WTC11 (cell line): ENCODE results near the gene CDHR5. TPM values are rescaled to one million over a fixed set of nuclear protein-coding genes. Genes with fewer than 3 reads are reported as not detected.
"Not testable (repeated sequence)": the region's sequence is repeated elsewhere in the genome, so short reads cannot be mapped to it uniquely, and the experiment has no call there.

Source experiments
- ATAC-seq: fragments of 200-7000 bp; cut with Tn5 transposase; 2 replicates; pipeline ENCODE4 v1.10.0; 2021; ENCODE audit warnings: mild to moderate bottlenecking, moderate library complexity
- CTCF ChIA-PET: fragments of 300-600 bp; sonication (Branson Sonifier 250); formaldehyde crosslinking; loops from one replicate; lab custom pipeline; 2021; ENCODE audit warnings: antibody characterized with exemption; lab: Charles Lee
- POLR2A ChIA-PET: fragments of 350-600 bp; sonication (Branson Sonifier 250); formaldehyde crosslinking; loops from one replicate; lab custom pipeline; 2021; ENCODE audit warnings: antibody characterized with exemption; lab: Charles Lee
- DNase-seq: peaks from one replicate; pipeline ENCODE4 v3.0.0; 2021; ENCODE audit warnings: low spot score
- H3K27ac Mint-ChIP-seq: 2 replicates; pipeline ENCODE4 v1.8.0; 2021; ENCODE audit warnings: mixed read lengths
- H3K27me3 Mint-ChIP-seq: 2 replicates; pipeline ENCODE4 v1.8.0; 2021; ENCODE audit warnings: low read depth, mild to moderate bottlenecking, moderate library complexity, mixed read lengths
- H3K36me3 Mint-ChIP-seq: 2 replicates; pipeline ENCODE4 v1.8.0; 2021; ENCODE audit warnings: mixed read lengths
- H3K4me1 Mint-ChIP-seq: 2 replicates; pipeline ENCODE4 v1.8.0; 2022; ENCODE audit warnings: mixed read lengths
- H3K4me3 Mint-ChIP-seq: 2 replicates; pipeline ENCODE4 v1.8.0; 2021; ENCODE audit warnings: mild to moderate bottlenecking, moderate library complexity, mixed read lengths
- H3K9me3 Mint-ChIP-seq: 2 replicates; pipeline ENCODE4 v1.8.0; 2021; ENCODE audit warnings: mixed read lengths
- ATF1 ChIP-seq: sonication (generic); formaldehyde crosslinking; IDR thresholded peaks from 2 replicates; pipeline ENCODE4 v1.8.1; 2023; ENCODE audit warnings: mild to moderate bottlenecking, moderate library complexity, missing genetic modification reagents
- EMX1 ChIP-seq: fragments of 250-450 bp; sonication (Bioruptor Pico); IDR thresholded peaks from 2 replicates; pipeline ENCODE4 v1.8.0; 2021; ENCODE audit warnings: mild to moderate bottlenecking
- ESRRA ChIP-seq: sonication (generic); formaldehyde crosslinking; IDR thresholded peaks from 2 replicates; pipeline ENCODE4 v1.8.1; 2022; ENCODE audit warnings: mild to moderate bottlenecking, missing genetic modification reagents, borderline replicate concordance
- FOXJ3 ChIP-seq: sonication (generic); formaldehyde crosslinking; IDR thresholded peaks from 2 replicates; pipeline ENCODE4 v1.9.0; 2021; ENCODE audit warnings: missing genetic modification reagents, mild to moderate bottlenecking, borderline replicate concordance
- FOXP1 ChIP-seq: sonication (generic); formaldehyde crosslinking; IDR thresholded peaks from 2 replicates; pipeline ENCODE4 v1.8.0; 2022; ENCODE audit warnings: missing genetic modification reagents, mild to moderate bottlenecking, moderate library complexity, borderline replicate concordance
- MXD4 ChIP-seq: fragments of 250-450 bp; sonication (Bioruptor Pico); IDR thresholded peaks from 2 replicates; pipeline ENCODE4 v1.8.0; 2021; ENCODE audit warnings: mild to moderate bottlenecking, moderate library complexity, borderline replicate concordance
- NFYB ChIP-seq: sonication (generic); formaldehyde crosslinking; conservative IDR thresholded peaks from 2 replicates; pipeline ENCODE4 v1.8.0; 2022; ENCODE audit warnings: low read depth, missing genetic modification reagents
- TCF7 ChIP-seq: sonication (generic); formaldehyde crosslinking; IDR thresholded peaks from 2 replicates; pipeline ENCODE4 v1.8.0; 2022; ENCODE audit warnings: mild to moderate bottlenecking, low read depth, missing genetic modification reagents, moderate library complexity
- total RNA-seq: library from RNA; stranded (reverse); gene quantifications from 3 replicates; pipeline ENCODE4 v1.2.3, GENCODE V29; 2021
- TF ChIP-seq, protein P1 (sequence below): sonication (generic); formaldehyde crosslinking; IDR thresholded peaks from 2 replicates; pipeline ENCODE4 v1.8.0; 2023; ENCODE audit warnings: missing genetic modification reagents
- TF ChIP-seq, protein P2 (sequence below): sonication (generic); formaldehyde crosslinking; IDR thresholded peaks from 2 replicates; pipeline ENCODE4 v1.8.0; 2022; ENCODE audit warnings: missing genetic modification reagents
- TF ChIP-seq, protein P3 (sequence below): fragments of 250-450 bp; sonication (Bioruptor Pico); IDR thresholded peaks from 2 replicates; pipeline ENCODE4 v1.8.0; 2021; ENCODE audit warnings: mild to moderate bottlenecking
- TF ChIP-seq, protein P4 (sequence below): sonication (generic); formaldehyde crosslinking; IDR thresholded peaks from 2 replicates; pipeline ENCODE4 v1.8.1; 2023; ENCODE audit warnings: mild to moderate bottlenecking, missing genetic modification reagents, moderate library complexity
- TF ChIP-seq, protein P5 (sequence below): sonication (generic); formaldehyde crosslinking; IDR thresholded peaks from 2 replicates; pipeline ENCODE4 v1.8.1; 2023; ENCODE audit warnings: mild to moderate bottlenecking, moderate library complexity, missing genetic modification reagents

Gene CDHR5
- total RNA-seq, 1 experiment from 2014 or later: 0.26 TPM

DNA sequence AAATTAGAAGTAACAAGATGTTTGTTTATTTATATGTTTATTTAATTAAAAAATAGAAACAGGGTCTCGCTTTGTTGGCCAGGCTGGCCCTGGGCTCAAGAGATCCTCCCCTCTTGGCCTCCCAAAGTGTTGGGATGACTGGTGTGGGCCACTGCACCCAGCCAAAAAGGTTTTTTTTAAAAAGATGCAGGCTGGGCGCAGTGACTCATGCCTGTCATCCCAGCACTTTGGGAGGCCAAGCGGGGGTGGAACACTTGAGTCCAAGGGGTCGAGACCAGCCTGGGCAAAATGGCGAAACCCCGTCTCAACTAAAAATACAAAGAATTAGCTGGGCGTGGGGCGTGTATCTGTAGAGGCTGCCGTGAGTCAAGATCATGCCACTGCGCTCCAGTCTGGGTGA lies 25.7 kb upstream of the CDHR5 start (continued):
- TF ChIP-seq ATF1 (CRISPR knock-in tag): no peak
- TF ChIP-seq, protein P1, sequence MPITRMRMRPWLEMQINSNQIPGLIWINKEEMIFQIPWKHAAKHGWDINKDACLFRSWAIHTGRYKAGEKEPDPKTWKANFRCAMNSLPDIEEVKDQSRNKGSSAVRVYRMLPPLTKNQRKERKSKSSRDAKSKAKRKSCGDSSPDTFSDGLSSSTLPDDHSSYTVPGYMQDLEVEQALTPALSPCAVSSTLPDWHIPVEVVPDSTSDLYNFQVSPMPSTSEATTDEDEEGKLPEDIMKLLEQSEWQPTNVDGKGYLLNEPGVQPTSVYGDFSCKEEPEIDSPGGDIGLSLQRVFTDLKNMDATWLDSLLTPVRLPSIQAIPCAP (CRISPR knock-in tag): no peak
- no peak for TF ChIP-seq ESRRA (CRISPR knock-in tag)
- TF ChIP-seq MXD4 (CRISPR knock-in tag): no peak
- TF ChIP-seq, protein P2, sequence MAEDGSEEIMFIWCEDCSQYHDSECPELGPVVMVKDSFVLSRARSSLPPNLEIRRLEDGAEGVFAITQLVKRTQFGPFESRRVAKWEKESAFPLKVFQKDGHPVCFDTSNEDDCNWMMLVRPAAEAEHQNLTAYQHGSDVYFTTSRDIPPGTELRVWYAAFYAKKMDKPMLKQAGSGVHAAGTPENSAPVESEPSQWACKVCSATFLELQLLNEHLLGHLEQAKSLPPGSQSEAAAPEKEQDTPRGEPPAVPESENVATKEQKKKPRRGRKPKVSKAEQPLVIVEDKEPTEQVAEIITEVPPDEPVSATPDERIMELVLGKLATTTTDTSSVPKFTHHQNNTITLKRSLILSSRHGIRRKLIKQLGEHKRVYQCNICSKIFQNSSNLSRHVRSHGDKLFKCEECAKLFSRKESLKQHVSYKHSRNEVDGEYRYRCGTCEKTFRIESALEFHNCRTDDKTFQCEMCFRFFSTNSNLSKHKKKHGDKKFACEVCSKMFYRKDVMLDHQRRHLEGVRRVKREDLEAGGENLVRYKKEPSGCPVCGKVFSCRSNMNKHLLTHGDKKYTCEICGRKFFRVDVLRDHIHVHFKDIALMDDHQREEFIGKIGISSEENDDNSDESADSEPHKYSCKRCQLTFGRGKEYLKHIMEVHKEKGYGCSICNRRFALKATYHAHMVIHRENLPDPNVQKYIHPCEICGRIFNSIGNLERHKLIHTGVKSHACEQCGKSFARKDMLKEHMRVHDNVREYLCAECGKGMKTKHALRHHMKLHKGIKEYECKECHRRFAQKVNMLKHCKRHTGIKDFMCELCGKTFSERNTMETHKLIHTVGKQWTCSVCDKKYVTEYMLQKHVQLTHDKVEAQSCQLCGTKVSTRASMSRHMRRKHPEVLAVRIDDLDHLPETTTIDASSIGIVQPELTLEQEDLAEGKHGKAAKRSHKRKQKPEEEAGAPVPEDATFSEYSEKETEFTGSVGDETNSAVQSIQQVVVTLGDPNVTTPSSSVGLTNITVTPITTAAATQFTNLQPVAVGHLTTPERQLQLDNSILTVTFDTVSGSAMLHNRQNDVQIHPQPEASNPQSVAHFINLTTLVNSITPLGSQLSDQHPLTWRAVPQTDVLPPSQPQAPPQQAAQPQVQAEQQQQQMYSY: no peak
- TF ChIP-seq FOXP1 (CRISPR knock-in tag): no peak
- TF ChIP-seq, protein P3, sequence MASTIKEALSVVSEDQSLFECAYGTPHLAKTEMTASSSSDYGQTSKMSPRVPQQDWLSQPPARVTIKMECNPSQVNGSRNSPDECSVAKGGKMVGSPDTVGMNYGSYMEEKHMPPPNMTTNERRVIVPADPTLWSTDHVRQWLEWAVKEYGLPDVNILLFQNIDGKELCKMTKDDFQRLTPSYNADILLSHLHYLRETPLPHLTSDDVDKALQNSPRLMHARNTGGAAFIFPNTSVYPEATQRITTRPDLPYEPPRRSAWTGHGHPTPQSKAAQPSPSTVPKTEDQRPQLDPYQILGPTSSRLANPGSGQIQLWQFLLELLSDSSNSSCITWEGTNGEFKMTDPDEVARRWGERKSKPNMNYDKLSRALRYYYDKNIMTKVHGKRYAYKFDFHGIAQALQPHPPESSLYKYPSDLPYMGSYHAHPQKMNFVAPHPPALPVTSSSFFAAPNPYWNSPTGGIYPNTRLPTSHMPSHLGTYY (CRISPR knock-in tag): no peak

DNA sequence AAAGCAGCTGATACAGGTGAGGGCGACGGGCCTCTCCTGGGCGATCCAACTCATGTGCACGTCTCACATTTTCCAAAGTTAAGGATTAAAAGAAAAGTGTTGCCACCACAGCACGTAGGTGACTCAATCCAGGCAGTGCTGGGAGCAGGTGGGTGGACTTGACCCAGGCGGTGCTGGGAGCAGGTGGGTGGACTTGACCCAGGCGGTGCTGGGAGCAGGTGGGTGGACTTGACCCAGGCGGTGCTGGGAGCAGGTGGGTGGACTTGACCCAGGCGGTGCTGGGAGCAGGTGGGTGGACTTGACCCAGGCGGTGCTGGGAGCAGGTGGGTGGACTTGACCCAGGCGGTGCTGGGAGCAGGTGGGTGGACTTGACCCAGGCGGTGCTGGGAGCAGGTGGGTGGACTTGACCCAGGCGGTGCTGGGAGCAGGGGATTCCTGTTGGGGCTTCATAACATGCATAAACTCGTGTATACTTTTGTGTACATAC lies 23.0 kb upstream of the CDHR5 start:
- Mint-ChIP-seq H3K27ac (peak overlapping the region; percentile 80; the same call in 1 of the 2 replicates), H3K36me3 (peaks cover 26% of the 10 kb centered on the region)
- ATAC-seq, DNase-seq, POLR2A ChIA-PET, H3K4me1 Mint-ChIP-seq, CTCF ChIA-PET, H3K4me3 Mint-ChIP-seq, H3K9me3 Mint-ChIP-seq, H3K27me3 Mint-ChIP-seq: not testable (repeated sequence)

DNA sequence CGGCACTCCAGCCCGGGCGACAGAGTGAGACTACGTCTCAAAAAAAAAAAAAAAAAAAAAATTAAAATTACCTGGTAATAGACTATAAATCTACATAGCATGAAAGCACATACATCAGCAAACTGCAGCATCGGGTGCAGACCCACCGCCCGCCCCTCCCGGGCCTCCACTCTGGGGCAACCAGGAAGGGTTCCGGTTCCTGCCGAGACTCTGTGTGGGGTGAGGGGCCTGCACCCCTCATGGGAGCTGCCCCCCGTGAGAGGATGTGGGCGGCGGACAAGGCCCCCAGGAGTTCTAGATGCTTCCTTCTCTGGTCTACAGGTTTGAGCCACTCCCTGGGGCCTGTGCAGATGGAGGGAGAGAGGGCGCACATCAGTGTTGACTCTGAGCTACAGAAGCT lies 21.5 kb upstream of the CDHR5 start:
- TF ChIP-seq FOXJ3 (CRISPR knock-in tag) (no peak), TCF7 (CRISPR knock-in tag) (no peak), NFYB (no peak), EMX1 (CRISPR knock-in tag) (no peak)
- TF ChIP-seq, protein P4, sequence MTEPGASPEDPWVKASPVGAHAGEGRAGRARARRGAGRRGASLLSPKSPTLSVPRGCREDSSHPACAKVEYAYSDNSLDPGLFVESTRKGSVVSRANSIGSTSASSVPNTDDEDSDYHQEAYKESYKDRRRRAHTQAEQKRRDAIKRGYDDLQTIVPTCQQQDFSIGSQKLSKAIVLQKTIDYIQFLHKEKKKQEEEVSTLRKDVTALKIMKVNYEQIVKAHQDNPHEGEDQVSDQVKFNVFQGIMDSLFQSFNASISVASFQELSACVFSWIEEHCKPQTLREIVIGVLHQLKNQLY (CRISPR knock-in tag): no peak
- TF ChIP-seq, protein P5, sequence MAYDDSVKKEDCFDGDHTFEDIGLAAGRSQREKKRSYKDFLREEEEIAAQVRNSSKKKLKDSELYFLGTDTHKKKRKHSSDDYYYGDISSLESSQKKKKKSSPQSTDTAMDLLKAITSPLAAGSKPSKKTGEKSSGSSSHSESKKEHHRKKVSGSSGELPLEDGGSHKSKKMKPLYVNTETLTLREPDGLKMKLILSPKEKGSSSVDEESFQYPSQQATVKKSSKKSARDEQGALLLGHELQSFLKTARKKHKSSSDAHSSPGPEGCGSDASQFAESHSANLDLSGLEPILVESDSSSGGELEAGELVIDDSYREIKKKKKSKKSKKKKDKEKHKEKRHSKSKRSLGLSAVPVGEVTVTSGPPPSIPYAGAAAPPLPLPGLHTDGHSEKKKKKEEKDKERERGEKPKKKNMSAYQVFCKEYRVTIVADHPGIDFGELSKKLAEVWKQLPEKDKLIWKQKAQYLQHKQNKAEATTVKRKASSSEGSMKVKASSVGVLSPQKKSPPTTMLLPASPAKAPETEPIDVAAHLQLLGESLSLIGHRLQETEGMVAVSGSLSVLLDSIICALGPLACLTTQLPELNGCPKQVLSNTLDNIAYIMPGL (CRISPR knock-in tag): no peak
- H3K4me1 Mint-ChIP-seq: 0 out of 2 replicates have a peak, but pooled peaks cover 2% of the 10 kb centered on the region
- no peak overlapping the region for H3K4me3 Mint-ChIP-seq
- ATAC-seq (no peak), DNase-seq (no peak)
- POLR2A ChIA-PET: interaction anchor here (0.7 kb wide), 1 partner anchor 140 kb away, joined by 4 read pairs; no protein-coding TSS in a partner anchor
- H3K9me3 Mint-ChIP-seq: no peaks in the 10 kb centered on the region
- H3K36me3 Mint-ChIP-seq: peaks cover 12% of the 10 kb centered on the region
- H3K27me3 Mint-ChIP-seq: no peaks in the 10 kb centered on the region
- CTCF ChIA-PET: interaction anchor here (1.8 kb wide), 1 partner anchor 92 kb away, joined by 5 read pairs; no protein-coding TSS in a partner anchor
- H3K27ac Mint-ChIP-seq: no peak overlapping the region
